Loucy (cell line): ENCODE measurements around the gene U2AF2.

ENCODE experiments used
- CTCF ChIP-seq: fragments of 200-600 bp; sonication (generic); conservative IDR thresholded peaks from 2 replicates; pipeline ENCODE4 v1.5.1; 2014; ENCODE audit warnings: mild to moderate bottlenecking, antibody characterized with exemption, low read length
- EZH2phosphoT487 ChIP-seq: fragments of 200-600 bp; IDR thresholded peaks from 2 replicates; pipeline ENCODE4 v1.6.1; 2018; ENCODE audit warnings: antibody characterized with exemption, mild to moderate bottlenecking, moderate library complexity, borderline replicate concordance

GRCh38 chr19:55645512-55645881 is 9.3 kb upstream of the U2AF2 start:
- TF ChIP-seq CTCF (no peak), EZH2phosphoT487 (no peak)
